ENCODE measurements around the gene NFKBIB.

The NFKBIB gene

DNA sequence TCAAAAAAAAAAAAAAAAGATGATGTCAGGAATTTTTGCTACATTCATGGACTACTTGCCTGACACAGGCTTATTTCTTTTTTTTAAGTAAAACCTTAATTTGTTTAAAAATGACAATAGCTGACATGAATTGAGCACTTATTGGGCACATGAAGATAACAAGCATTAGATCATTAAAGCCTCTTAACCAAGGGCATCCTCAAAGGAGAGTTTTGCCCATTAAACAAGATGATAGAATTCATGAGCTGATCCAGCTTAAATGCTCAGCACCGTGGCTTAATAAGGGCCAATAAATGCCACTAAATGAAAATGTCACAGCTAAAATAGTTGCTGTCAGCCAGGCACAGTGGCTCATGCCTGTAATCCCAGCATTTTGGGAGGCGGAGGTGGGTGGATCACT lies 56.5 kb downstream of the NFKBIB start:
- no peak for DNase-seq (ENCODE audit: low read depth in 1 of 2, low spot score in 1 of 2)

DNA sequence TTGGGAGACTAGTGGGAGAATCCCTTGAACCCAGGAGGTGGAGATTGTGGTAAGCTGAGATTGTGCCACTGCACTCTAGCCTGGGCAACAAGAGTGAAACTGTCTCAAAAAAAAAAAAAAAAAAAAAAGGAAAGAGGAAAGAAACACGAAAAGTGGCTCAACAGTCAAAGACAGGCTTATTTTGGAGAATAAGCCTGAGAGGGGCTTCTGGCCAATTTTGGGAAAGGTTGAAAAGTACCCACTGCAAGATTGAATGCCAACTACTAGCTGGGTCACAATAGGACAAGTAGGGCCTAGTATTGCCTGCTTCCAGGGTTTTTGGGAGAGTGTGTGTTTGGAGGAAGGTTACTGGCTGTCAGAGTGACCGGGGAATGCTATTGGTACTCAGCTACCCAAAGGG lies 58.5 kb downstream of the NFKBIB start:
- no peak for DNase-seq (ENCODE audit: low read depth in 1 of 2, low spot score in 1 of 2)

Measured in stimulated activated CD4-positive, alpha-beta T cell treated with anti-CD3 and anti-CD28 coated beads, Interleukin-15, amount 100 ng/mL, for 1 hour (primary cell).